Heart left ventricle (tissue), 16 donors: ENCODE results near the gene OCEL1. TPM values are rescaled to one million over a fixed set of nuclear protein-coding genes. Genes with fewer than 3 reads are reported as not detected.

Source experiments
- ATAC-seq, 4 donors: fragments of 200-7000 bp; cut with Tn5 transposase; one replicate each; pipeline ENCODE4 v1.9.1; 2020 to 2022; ENCODE audit warnings: moderate library complexity in 4 of 4, mild to moderate bottlenecking in 3 of 4, moderate number of reproducible peaks in 1 of 4
- DNase-seq, 5 donors: peaks; one replicate each; pipeline ENCODE4 v3.0.0-alpha.2; 2020
- H3K27ac ChIP-seq, 12 donors: fragments of 200-600 bp; sonication (generic) in 4 of 12; one replicate each; pipeline versions ENCODE4 v1.5.0 to v1.8.0; 2016 to 2022; ENCODE audit warnings: mild to moderate bottlenecking in 2 of 12
- H3K27me3 ChIP-seq, 9 donors: fragments of 200-600 bp; sonication (generic) in 2 of 9; one replicate each; pipeline versions ENCODE4 v1.5.1 to v1.8.0; 2016 to 2022; ENCODE audit warnings: mild to moderate bottlenecking in 3 of 9
- H3K36me3 ChIP-seq, 9 donors: fragments of 200-600 bp; sonication (generic) in 2 of 9; one replicate each; pipeline versions ENCODE4 v1.5.0 to v1.8.0; 2018 to 2022; ENCODE audit warnings: mild to moderate bottlenecking in 2 of 9
- H3K4me1 ChIP-seq, 12 donors: fragments of 200-600 bp; sonication (generic) in 4 of 12; one replicate each; pipeline versions ENCODE4 v1.5.0 to v1.8.0; 2016 to 2022; ENCODE audit warnings: mild to moderate bottlenecking in 3 of 12
- H3K4me3 ChIP-seq, 12 donors: fragments of 200-600 bp; sonication (generic) in 4 of 12; one replicate each; pipeline versions ENCODE4 v1.5.0 to v1.8.0; 2017 to 2022; ENCODE audit warnings: mild to moderate bottlenecking in 9 of 12, moderate library complexity in 4 of 12
- H3K9me3 ChIP-seq, 12 donors: fragments of 200-600 bp; sonication (generic) in 4 of 12; one replicate each; pipeline versions ENCODE4 v1.5.0 to v1.8.0; 2016 to 2022; ENCODE audit warnings: mild to moderate bottlenecking in 1 of 12
- POLR2A ChIP-seq, 2 donors: fragments of 450-650 bp; IDR thresholded peaks; one replicate each; pipeline ENCODE4 v1.6.1; 2017; ENCODE audit warnings: antibody characterized with exemption in 2 of 2, mild to moderate bottlenecking in 2 of 2, moderate library complexity in 2 of 2
- WGBS, 4 donors: extraction: QIAGEN DNeasy Blood & Tissue Kit in 2 of 4; methylation state at CpG; one replicate each; pipeline versions ENCODE4 v1.1.5 to v1.1.7; 2013 to 2018; 5-methylcytosine and 5-hydroxymethylcytosine counted together
- intact Hi-C, 10 donors: fragments of 100-400 bp; cut with DNase I; formaldehyde crosslinking; loops; one replicate each; pipeline versions ENCODE4 v1.11.1 to v1.14.2; 2022
- polyA plus RNA-seq, 2 donors: library from polyadenylated mRNA; stranded (reverse); fragments of 200-250 nt; gene quantifications; one replicate each; pipeline ENCODE4 v1.2.3, GENCODE V29; 2013
- total RNA-seq, 9 donors: library from RNA; depleted of rRNA in 2 of 9; stranded (reverse); fragments of >200 nt in 2 of 9; fragmentation: NEBNext Ultra II Directional in 3 of 9; extraction: Animal tissue kit (Norgen Biotek cat#: 25700) in 3 of 9; gene quantifications; one replicate each; pipeline versions ENCODE4 v1.1.0 to v1.2.4, GENCODE V29; 2016 to 2023
- TF ChIP-seq, protein P1 (sequence below), 12 donors: fragments of 200-600 bp; sonication (generic) in 4 of 12; IDR thresholded peaks; one replicate each; pipeline versions ENCODE4 v1.5.0 to v1.8.0; 2018 to 2022; ENCODE audit warnings: antibody characterized with exemption in 12 of 12, mild to moderate bottlenecking in 5 of 12
- donor health status: ischemic (EF 13 %, LVEDD 7.1; RV severe dilation, severe dysfunction).
- donor health status: healthy with polysubstance abuse.
- donor health status: DM: no; HTN: yes; CAD: no.
- donor health status: DM: no; HTN: no; CAD: no.
- donor health status: ischemic (EF 25% LVEDD 6.9; RV normal size, moderate dysfunction).
- donor health status: ischemic (EF 25% LVEDD 5.7; RV mildly dilated, moderate dysfunction).
- donor health status: healthy.
- donor health status: DM: yes; HTN: yes; CAD: no.
- donor health status: ischemic (EF 35%, LVEDD 5.7; RV mildly dilated, moderate dysfunction).
- donor health status: nonischemic (EF 11% LVEDD 7.7; RV severe dilation, severe dysfunction).
- donor health status: DM: yes; HTN: yes; CAD: no.
- donor health status: PGD.
- donor health status: ischemic (EF 29% LVEDD 5.4; RV normal size, mild dysfunction).
- donor health status: nonischemic (EF 23%, LVEDD 6.1; RV moderate dilation, normal function).

The OCEL1 gene
- total and polyA plus RNA-seq, 11 donors: 8.7 to 35.2 (median 16.8) TPM

DNA sequence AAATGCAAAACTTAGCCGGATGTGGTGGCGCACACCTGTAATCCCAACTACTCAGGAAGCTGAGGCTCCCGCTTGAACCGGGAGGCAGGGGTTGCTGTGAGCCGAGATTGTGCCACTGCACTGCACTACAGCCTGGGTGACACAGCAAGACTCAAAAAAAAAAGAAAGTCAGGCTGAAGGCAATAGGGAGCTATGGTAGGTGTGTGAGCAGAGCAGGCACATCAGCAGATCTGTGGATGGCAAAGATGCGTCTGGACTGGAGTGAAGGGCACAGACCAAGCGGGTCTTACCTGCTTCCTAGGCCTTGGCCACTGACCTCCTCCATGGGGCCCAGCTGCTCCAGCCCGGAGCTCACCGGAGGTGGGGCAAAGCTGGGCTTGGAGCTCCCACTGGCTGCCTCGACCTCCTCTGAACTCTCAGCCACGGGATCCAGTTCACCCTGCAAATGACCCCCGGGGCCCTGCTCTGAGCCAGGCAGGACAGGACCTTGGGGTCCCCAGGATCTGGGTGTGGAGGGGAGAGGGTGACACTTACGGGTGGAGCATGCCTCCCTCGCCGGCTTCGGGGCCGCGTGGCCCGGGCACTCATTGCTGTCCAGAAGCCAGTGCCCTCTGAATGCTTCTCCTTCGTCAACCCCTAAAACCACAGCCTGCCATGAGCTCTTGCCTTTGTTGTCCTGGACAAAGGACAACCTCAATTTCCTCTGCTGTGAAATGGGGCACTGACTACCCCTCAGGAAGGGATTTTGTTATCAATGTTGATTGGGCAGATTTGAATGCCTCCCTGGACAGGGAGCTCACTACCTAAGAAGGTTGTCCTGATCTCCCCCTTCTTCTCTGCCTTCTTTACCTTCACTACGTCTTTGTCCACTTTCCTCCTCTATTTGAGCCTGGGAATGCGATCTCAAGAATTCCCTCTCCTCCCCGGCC lies 38.0 kb downstream of the OCEL1 start:
- H3K36me3 ChIP-seq: peaks cover 0 to 18% (median 4%) of the 10 kb centered on the region in 9 donors
- H3K27ac ChIP-seq: peak overlapping the region; percentile 66 to 98 (median 88)
- no peak for TF ChIP-seq POLR2A (IDR thresholded peaks at IDR 0.05)
- TF ChIP-seq, protein P1, sequence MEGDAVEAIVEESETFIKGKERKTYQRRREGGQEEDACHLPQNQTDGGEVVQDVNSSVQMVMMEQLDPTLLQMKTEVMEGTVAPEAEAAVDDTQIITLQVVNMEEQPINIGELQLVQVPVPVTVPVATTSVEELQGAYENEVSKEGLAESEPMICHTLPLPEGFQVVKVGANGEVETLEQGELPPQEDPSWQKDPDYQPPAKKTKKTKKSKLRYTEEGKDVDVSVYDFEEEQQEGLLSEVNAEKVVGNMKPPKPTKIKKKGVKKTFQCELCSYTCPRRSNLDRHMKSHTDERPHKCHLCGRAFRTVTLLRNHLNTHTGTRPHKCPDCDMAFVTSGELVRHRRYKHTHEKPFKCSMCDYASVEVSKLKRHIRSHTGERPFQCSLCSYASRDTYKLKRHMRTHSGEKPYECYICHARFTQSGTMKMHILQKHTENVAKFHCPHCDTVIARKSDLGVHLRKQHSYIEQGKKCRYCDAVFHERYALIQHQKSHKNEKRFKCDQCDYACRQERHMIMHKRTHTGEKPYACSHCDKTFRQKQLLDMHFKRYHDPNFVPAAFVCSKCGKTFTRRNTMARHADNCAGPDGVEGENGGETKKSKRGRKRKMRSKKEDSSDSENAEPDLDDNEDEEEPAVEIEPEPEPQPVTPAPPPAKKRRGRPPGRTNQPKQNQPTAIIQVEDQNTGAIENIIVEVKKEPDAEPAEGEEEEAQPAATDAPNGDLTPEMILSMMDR (IDR thresholded peaks at IDR 0.05): no peak
- ATAC-seq: no peak
- 62 to 75% (median 69%) methylated on average over 13 to 23 of the region's 23 CpGs for WGBS, 4 donors
- H3K4me3 ChIP-seq: peak overlapping the region; percentile 29 to 83 (median 60)
- peaks cover 0 to 11% (median 2%) of the 10 kb centered on the region in 12 donors for H3K9me3 ChIP-seq
- intact Hi-C loops: loop anchor here in 3 of 10 donors (5.0 to 10.0 kb wide), 2 partner anchors 47 to 189 kb away; partner anchors contain the start of genes USE1 (in 2 of the 3), HAUS8 (in 1 of the 3) and MYO9B (in 1 of the 3)
- H3K27me3 ChIP-seq: no peaks in the 10 kb centered on the region
- peaks cover 0 to 23% (median 15%) of the 10 kb centered on the region in 12 donors for H3K4me1 ChIP-seq
- no peak for DNase-seq

GRCh38 chr19:17264641-17264979 lies 38.6 kb downstream of the OCEL1 start, which contains the start of gene USHBP1:
USHBP1 (minus strand) TSS chr19:17264745; CDS start chr19:17264299, 446 bp downstream.
- H3K9me3 ChIP-seq: peaks cover 0 to 5% (median 0%) of the 10 kb centered on the region in 12 donors
- DNase-seq (peak in 4 of 5 donors; percentile 68 to 84 (median 77)), ATAC-seq (peak in 3 of 4 donors; percentile 17 to 62 (median 22))
- 26 to 37% (median 33%) methylated on average over 5 of the region's 5 CpGs for WGBS, 4 donors
- peak within 1 kb of the TSS; percentile 29 to 83 (median 60) for H3K4me3 ChIP-seq
- H3K27me3 ChIP-seq: no peaks in the 10 kb centered on the region
- peak within 1 kb of the TSS; percentile 66 to 98 (median 88) for H3K27ac ChIP-seq
- peaks cover 0 to 23% (median 15%) of the 10 kb centered on the region in 12 donors for H3K4me1 ChIP-seq
- TF ChIP-seq, protein P1 (IDR thresholded peaks at IDR 0.05): no peak
- TF ChIP-seq POLR2A (IDR thresholded peaks at IDR 0.05): peak in 1 of 2 donors; percentile 80
- peaks cover 0 to 18% (median 10%) of the 10 kb centered on the region in 9 donors for H3K36me3 ChIP-seq
- intact Hi-C loops: loop anchor here in 3 of 10 donors (5.0 to 10.0 kb wide), 2 partner anchors 47 to 190 kb away; partner anchors contain the start of genes USE1 (in 2 of the 3), HAUS8 (in 1 of the 3) and MYO9B (in 1 of the 3)

- H3K4me3 ChIP-seq: no peak overlapping the region
- no peak for TF ChIP-seq POLR2A (IDR thresholded peaks at IDR 0.05)
- TF ChIP-seq, protein P1 (IDR thresholded peaks at IDR 0.05): no peak
- intact Hi-C loops: loop anchor here in 1 of 10 donors (2.0 to 10.0 kb wide), 3 partner anchors 51 to 191 kb away; partner anchors contain the start of genes GTPBP3, HAUS8, MYO9B and USE1
- no peaks in the 10 kb centered on the region for H3K9me3 ChIP-seq
- peaks cover 0 to 23% (median 15%) of the 10 kb centered on the region in 12 donors for H3K4me1 ChIP-seq
- no peaks in the 10 kb centered on the region for H3K27me3 ChIP-seq
- H3K36me3 ChIP-seq: peaks cover 0 to 28% (median 20%) of the 10 kb centered on the region in 9 donors
- DNase-seq (no peak), ATAC-seq (no peak)
- 92 to 95% (median 94%) methylated on average over 7 of the region's 7 CpGs for WGBS, 4 donors
- H3K27ac ChIP-seq: peak overlapping the region in 7 of 12 donors; percentile 23 to 96 (median 81)
Observed at GRCh38 chr19:17266026-17266425, 40.0 kb downstream of the OCEL1 start.
